Calu3 (cell line): ENCODE data around the gene PPP2R3A. TPM values are rescaled to one million over a fixed set of nuclear protein-coding genes. Genes with fewer than 3 reads are reported as not detected.

ENCODE experiments used
- BruUV-seq: library from RNA; stranded (reverse); fragments of 400-500 nt; replicated peaks from 2 replicates; lab custom pipeline; 2021; lab: Mats Ljungman, UMichigan
- CTCF ChIA-PET: fragments of 300-600 bp; sonication (Branson Sonifier 250); formaldehyde crosslinking; loops from one replicate; lab custom pipeline; 2022; ENCODE audit warnings: antibody characterized with exemption; lab: Charles Lee
- DNase-seq: peaks from one replicate; pipeline ENCODE4 v3.0.0; 2022
- H3K27ac Mint-ChIP-seq: one replicate; pipeline ENCODE4 v1.8.0; 2022; ENCODE audit warnings: mixed read lengths; ENCODE audit not compliant: unreplicated experiment
- H3K27me3 Mint-ChIP-seq: one replicate; pipeline ENCODE4 v1.8.0; 2022; ENCODE audit warnings: mixed read lengths; ENCODE audit not compliant: unreplicated experiment
- H3K36me3 Mint-ChIP-seq: one replicate; pipeline ENCODE4 v1.8.0; 2022; ENCODE audit warnings: mild to moderate bottlenecking, moderate library complexity, mixed read lengths; ENCODE audit not compliant: insufficient read depth, unreplicated experiment
- H3K4me1 Mint-ChIP-seq: one replicate; pipeline ENCODE4 v1.8.0; 2022; ENCODE audit warnings: mild to moderate bottlenecking, low read depth, mixed read lengths; ENCODE audit not compliant: unreplicated experiment
- H3K4me3 Mint-ChIP-seq: one replicate; pipeline ENCODE4 v1.8.0; 2022; ENCODE audit warnings: mild to moderate bottlenecking, low read depth, moderate library complexity, mixed read lengths; ENCODE audit not compliant: unreplicated experiment
- H3K9me3 Mint-ChIP-seq: one replicate; pipeline ENCODE4 v1.8.0; 2022; ENCODE audit warnings: low read depth, mixed read lengths; ENCODE audit not compliant: unreplicated experiment
- intact Hi-C: fragments of 100-400 bp; cut with micrococcal nuclease; formaldehyde crosslinking; loops from one replicate; pipeline ENCODE4 v1.10.0; 2022; ENCODE audit not compliant: unreplicated experiment
- total RNA-seq: library from RNA; stranded (reverse); gene quantifications from 2 replicates; pipeline ENCODE4 v1.2.3, GENCODE V29; 2022
- TF ChIP-seq, protein P1 (sequence below): fragments of 200-600 bp; IDR thresholded peaks from one replicate; pipeline ENCODE4 v1.8.0; 2022; ENCODE audit warnings: antibody characterized with exemption; ENCODE audit not compliant: unreplicated experiment

PPP2R3A gene
- total RNA-seq, 1 experiment from 2014 or later, result 64.8 TPM

- H3K4me3 Mint-ChIP-seq, result peak within 1 kb of the TSS; percentile 78
- BruUV-seq, result no TSS peak
- H3K36me3 Mint-ChIP-seq, result peaks cover 65% of the 10 kb centered on the region
- peaks cover 20% of the 10 kb centered on the region for H3K4me1 Mint-ChIP-seq
- H3K9me3 Mint-ChIP-seq, result no peaks in the 10 kb centered on the region
- intact Hi-C loops, result loop anchor here (1.0 to 10.0 kb wide), 3 partner anchors 54 to 556 kb away; partner anchors contain the start of genes PCCB and STAG1
- TF ChIP-seq, protein P1, sequence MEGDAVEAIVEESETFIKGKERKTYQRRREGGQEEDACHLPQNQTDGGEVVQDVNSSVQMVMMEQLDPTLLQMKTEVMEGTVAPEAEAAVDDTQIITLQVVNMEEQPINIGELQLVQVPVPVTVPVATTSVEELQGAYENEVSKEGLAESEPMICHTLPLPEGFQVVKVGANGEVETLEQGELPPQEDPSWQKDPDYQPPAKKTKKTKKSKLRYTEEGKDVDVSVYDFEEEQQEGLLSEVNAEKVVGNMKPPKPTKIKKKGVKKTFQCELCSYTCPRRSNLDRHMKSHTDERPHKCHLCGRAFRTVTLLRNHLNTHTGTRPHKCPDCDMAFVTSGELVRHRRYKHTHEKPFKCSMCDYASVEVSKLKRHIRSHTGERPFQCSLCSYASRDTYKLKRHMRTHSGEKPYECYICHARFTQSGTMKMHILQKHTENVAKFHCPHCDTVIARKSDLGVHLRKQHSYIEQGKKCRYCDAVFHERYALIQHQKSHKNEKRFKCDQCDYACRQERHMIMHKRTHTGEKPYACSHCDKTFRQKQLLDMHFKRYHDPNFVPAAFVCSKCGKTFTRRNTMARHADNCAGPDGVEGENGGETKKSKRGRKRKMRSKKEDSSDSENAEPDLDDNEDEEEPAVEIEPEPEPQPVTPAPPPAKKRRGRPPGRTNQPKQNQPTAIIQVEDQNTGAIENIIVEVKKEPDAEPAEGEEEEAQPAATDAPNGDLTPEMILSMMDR, result no peak
- no peaks in the 10 kb centered on the region for H3K27me3 Mint-ChIP-seq
- CTCF ChIA-PET, result interaction anchor here (0.6 to 1.7 kb wide), 18 partner anchors 9 to 556 kb away, joined by 3 to 18 read pairs (median 4); partner anchors contain the start of gene STAG1
- peak within 1 kb of the TSS; percentile 91 for H3K27ac Mint-ChIP-seq
- DNase-seq, result peak; percentile 89
Observed at GRCh38 chr3:136196064-136196400, 230.5 kb downstream of the PPP2R3A start, which contains the start of gene MSL2. TSS of gene MSL2 (minus strand) at chr3:136196335. CDS start at chr3:136195113, 1,222 bp downstream.

GRCh38 chr3:136196401-136197158 is 231.1 kb downstream of the PPP2R3A start:
- CTCF ChIA-PET, result interaction anchor here (0.6 to 1.7 kb wide), 19 partner anchors 9 to 556 kb away, joined by 3 to 18 read pairs (median 4); partner anchors contain the start of gene STAG1
- Mint-ChIP-seq H3K4me3 (peak overlapping the region; percentile 78), H3K27ac (peak overlapping the region; percentile 91), H3K4me1 (peaks cover 19% of the 10 kb centered on the region), H3K9me3 (no peaks in the 10 kb centered on the region), H3K27me3 (no peaks in the 10 kb centered on the region), H3K36me3 (peaks cover 60% of the 10 kb centered on the region)
- BruUV-seq, result TSS peak; percentile 72
- TF ChIP-seq, protein P1, result no peak
- intact Hi-C loops, result loop anchor here (1.0 to 10.0 kb wide), 3 partner anchors 54 to 556 kb away; partner anchors contain the start of genes PCCB and STAG1
- peak; percentile 100 for DNase-seq

DNA sequence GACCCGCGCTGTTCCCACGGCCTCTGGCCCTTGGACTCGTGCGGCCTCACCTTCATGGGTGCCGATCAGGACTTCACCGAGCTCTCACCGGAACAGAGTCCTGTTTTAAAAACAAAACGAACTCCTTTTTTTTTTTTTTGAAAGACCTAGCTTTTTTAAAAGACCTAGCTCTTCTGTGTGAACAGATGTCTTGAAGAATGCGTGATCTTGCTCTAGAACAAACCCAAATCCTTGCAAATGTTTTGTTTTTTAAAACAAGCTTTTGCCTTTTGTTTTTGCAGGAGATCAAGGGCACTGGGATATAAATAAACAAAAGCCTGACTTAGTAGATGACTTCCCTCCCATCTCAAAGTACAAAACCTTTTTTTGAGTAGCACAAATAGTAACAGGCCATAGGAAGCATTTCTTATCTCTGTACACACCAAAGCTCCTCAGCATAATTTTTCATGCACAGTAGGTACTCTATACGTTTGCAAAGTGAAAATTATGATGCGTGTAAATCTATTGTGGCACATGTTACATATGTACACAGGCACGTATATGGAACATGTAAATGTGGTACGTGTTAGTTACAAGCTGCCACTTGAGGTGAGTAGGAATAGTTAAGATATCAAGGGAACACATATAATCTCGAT is 231.7 kb downstream of the PPP2R3A start:
- Mint-ChIP-seq H3K27ac (peak overlapping the region; percentile 91), H3K9me3 (no peaks in the 10 kb centered on the region), H3K4me3 (peak overlapping the region; percentile 78), H3K36me3 (peaks cover 53% of the 10 kb centered on the region), H3K4me1 (peaks cover 19% of the 10 kb centered on the region), H3K27me3 (no peaks in the 10 kb centered on the region)
- intact Hi-C loops, result loop anchor here (5.0 to 10.0 kb wide), 2 partner anchors 192 to 555 kb away; partner anchors contain the start of gene STAG1
- no peak for DNase-seq
- CTCF ChIA-PET, result interaction anchor here (0.6 to 1.7 kb wide), 7 partner anchors 12 to 555 kb away, joined by 3 to 18 read pairs (median 4); partner anchors contain the start of gene STAG1
- TF ChIP-seq, protein P1, result no peak
- no TSS peak for BruUV-seq

Other genes starting within 250 kb of the PPP2R3A start
- 59.4 and 63.9 TPM in 2 replicates for gene MSL2, start 230.6 kb downstream of the PPP2R3A start, total RNA-seq